GM12878 (cell line): ENCODE results near the gene PHLPP1. TPM values are rescaled to one million over a fixed set of nuclear protein-coding genes. Genes with fewer than 3 reads are reported as not detected.
A peak's percentile ranks its signal among the peaks of the same experiment; 100 is the strongest.

Source experiments
- ATAC-seq: fragments of 200-7000 bp; cut with Tn5 transposase; 3 replicates; pipeline ENCODE4 v1.9.1; 2020; ENCODE audit warnings: mild to moderate bottlenecking, moderate library complexity
- BruUV-seq: library from RNA; stranded (reverse); fragments of 400-500 nt; replicated peaks from 2 replicates; lab custom pipeline; 2021; lab: Mats Ljungman, UMichigan
- CTCF ChIA-PET: fragments of 300-600 bp; sonication (Branson Sonifier 250); formaldehyde crosslinking; extraction: SDS; loops from one replicate; lab custom pipeline; 2021; ENCODE audit warnings: inconsistent platforms; lab: Yijun Ruan, JAX
- POLR2A ChIA-PET: fragments of 350-600 bp; formaldehyde crosslinking; extraction: SDS; loops from one replicate; lab custom pipeline; 2021; ENCODE audit warnings: inconsistent platforms; lab: Charles Lee
- RAD21 ChIA-PET: fragments of 300-600 bp; sonication (Branson Sonifier 250); formaldehyde crosslinking; loops from one replicate; lab custom pipeline; 2023; ENCODE audit warnings: antibody characterized with exemption; ENCODE audit not compliant: unreplicated experiment; lab: Charles Lee
- SMC1A ChIA-PET: fragments of 300-600 bp; sonication (Branson Sonifier 250); formaldehyde crosslinking; loops from one replicate; lab custom pipeline; 2023; ENCODE audit not compliant: unreplicated experiment, uncharacterized antibody; lab: Charles Lee
- DNase-seq: peaks from one replicate; pipeline ENCODE4 v3.0.0-alpha.2; 2011; ENCODE audit warnings: low read depth, low spot score
- FAIRE-seq: peaks from 3 replicates; lab custom pipeline; 2011; peaks lifted over from hg19 to GRCh38; lab: Jason Lieb, UNC
- H2AFZ ChIP-seq: 2 replicates; pipeline ENCODE4 v1.6.0; 2011; ENCODE audit warnings: low read depth, low read length, control low read depth; ENCODE audit not compliant: control insufficient read depth
- H3K27ac ChIP-seq: 2 replicates; pipeline ENCODE4 v1.5.1; 2011; ENCODE audit warnings: control low read depth; ENCODE audit not compliant: control insufficient read depth, insufficient read depth
- H3K27me3 ChIP-seq, 2 experiments: replicated peaks in 1 of 2; 2 replicates each; pipeline versions ENCODE4 v1.6.0 to v1.6.1; 2011; ENCODE audit warnings: low read length in 1 of 2; ENCODE audit not compliant: control insufficient read depth in 2 of 2, insufficient read depth in 2 of 2
- H3K36me3 ChIP-seq, 2 experiments: 2 replicates each; pipeline ENCODE4 v1.5.1; 2011; ENCODE audit warnings: low read length in 1 of 2; ENCODE audit not compliant: control insufficient read depth in 2 of 2, insufficient read depth in 2 of 2
- H3K4me1 ChIP-seq: 2 replicates; pipeline ENCODE4 v1.6.1; 2011; ENCODE audit warnings: mild to moderate bottlenecking, low read length, moderate library complexity, mixed read lengths; ENCODE audit not compliant: control insufficient read depth, insufficient read depth
- H3K4me2 ChIP-seq: 2 replicates; pipeline ENCODE4 v1.6.0; 2011; ENCODE audit warnings: control low read depth; ENCODE audit not compliant: control insufficient read depth, insufficient read depth
- H3K4me3 ChIP-seq: fragments of 200-600 bp; sonication (generic); 2 replicates; pipeline ENCODE4 v1.5.1; 2016
- H3K79me2 ChIP-seq: 2 replicates; pipeline ENCODE4 v1.6.0; 2011; ENCODE audit warnings: low read length; ENCODE audit not compliant: control insufficient read depth, insufficient read depth
- H3K9ac ChIP-seq: 2 replicates; pipeline ENCODE4 v1.8.0; 2011; ENCODE audit warnings: low read length, control low read depth, mixed read lengths; ENCODE audit not compliant: control insufficient read depth, insufficient read depth
- H3K9me3 ChIP-seq: replicated peaks from 3 replicates; pipeline ENCODE4 v1.5.1; 2011; ENCODE audit warnings: mild to moderate bottlenecking, low read length; ENCODE audit not compliant: control insufficient read depth, insufficient read depth
- H4K20me1 ChIP-seq: 2 replicates; pipeline ENCODE4 v1.6.0; 2011; ENCODE audit not compliant: control insufficient read depth, insufficient read depth
- BMI1 ChIP-seq: fragments of 450-650 bp; IDR thresholded peaks from 2 replicates; pipeline ENCODE4 v1.6.1; 2016; ENCODE audit warnings: mild to moderate bottlenecking, moderate library complexity, borderline replicate concordance
- CBX5 ChIP-seq: sonication (generic); IDR thresholded peaks from 2 replicates; pipeline ENCODE4 v1.6.1; 2016; ENCODE audit warnings: low read depth, moderate library complexity, mild to moderate bottlenecking, inconsistent platforms
- HCFC1 ChIP-seq: fragments of 150-350 bp; IDR thresholded peaks from 2 replicates; pipeline ENCODE4 v1.6.1; 2014; ENCODE audit warnings: low read length
- HSF1 ChIP-seq: fragments of 150-350 bp; IDR thresholded peaks from 2 replicates; pipeline ENCODE4 v1.6.1; 2014; ENCODE audit warnings: mild to moderate bottlenecking, low read depth, low read length
- IKZF1 ChIP-seq: fragments of 450-650 bp; conservative IDR thresholded peaks from 2 replicates; pipeline ENCODE4 v1.6.1; 2017; ENCODE audit warnings: antibody characterized with exemption, mild to moderate bottlenecking
- IRF5 ChIP-seq: fragments of 450-650 bp; IDR thresholded peaks from 2 replicates; pipeline ENCODE4 v1.6.1; 2017; ENCODE audit warnings: borderline replicate concordance
- JUNB ChIP-seq: IDR thresholded peaks from 2 replicates; pipeline ENCODE4 v1.6.1; 2016; ENCODE audit warnings: antibody characterized with exemption, mild to moderate bottlenecking
- MTA3 ChIP-seq: IDR thresholded peaks from 2 replicates; pipeline ENCODE4 v1.6.1; 2012; ENCODE audit warnings: low read length, inconsistent platforms, borderline replicate concordance
- SIX5 ChIP-seq: IDR thresholded peaks from 2 replicates; pipeline ENCODE4 v1.6.1; 2011; ENCODE audit warnings: mild to moderate bottlenecking, low read depth, low read length, moderate library complexity; ENCODE audit not compliant: severe bottlenecking
- SMC3 ChIP-seq: IDR thresholded peaks from 2 replicates; pipeline ENCODE4 v1.6.1; 2011; ENCODE audit warnings: low read length, improper control_type of control experiment, borderline replicate concordance
- SP1 ChIP-seq: IDR thresholded peaks from one replicate; pipeline ENCODE4 v1.6.1; 2011; ENCODE audit warnings: low read depth, low read length
- SRF ChIP-seq, 2 experiments: IDR thresholded peaks; 2 replicates each; pipeline ENCODE4 v1.6.1; 2011; ENCODE audit warnings: low read depth in 2 of 2, low read length in 2 of 2, mild to moderate bottlenecking in 1 of 2, moderate library complexity in 1 of 2
- TCF7 ChIP-seq: IDR thresholded peaks from 2 replicates; pipeline ENCODE4 v1.6.1; 2014; ENCODE audit warnings: antibody characterized with exemption, borderline replicate concordance
- ZNF24 ChIP-seq: fragments of 450-650 bp; IDR thresholded peaks from 2 replicates; pipeline ENCODE4 v1.6.1; 2017; ENCODE audit warnings: antibody characterized with exemption, mild to moderate bottlenecking
- WGBS: methylation state at CpG from one replicate; pipeline ENCODE4 v1.1.6; 2016; ENCODE audit warnings: low lambda C conversion rate; ENCODE audit not compliant: insufficient replicate concordance, insufficient coverage; ENCODE audit errors: missing lambda C conversion rate; 5-methylcytosine and 5-hydroxymethylcytosine counted together
- in situ Hi-C: fragments of 300-500 bp; cut with MboI; formaldehyde crosslinking; loops from 9 replicates; pipeline ENCODE4 v1.14.3; 2018; ENCODE audit warnings: mixed read lengths
- intact Hi-C: fragments of 100-400 bp; cut with micrococcal nuclease; formaldehyde crosslinking; loops from one replicate; pipeline ENCODE4 v1.14.2; 2022; ENCODE audit not compliant: unreplicated experiment
- polyA plus RNA-seq, 11 experiments: library from polyadenylated mRNA; depleted of rRNA in 4 of 11; unstranded in 6 of 11; stranded (reverse) in 5 of 11; fragments of >200 nt; fragmentation: Nextera tagmentation in 4 of 11; fragmentation: Illumina TruSeq in 1 of 11; extraction: Ambion mirVana in 4 of 11; extraction: Trizol in 1 of 11; gene quantifications; 1 replicate in 1 of 11; 2 replicates in 10 of 11; pipeline versions ENCODE4 v1.2.1 to v1.2.3, GENCODE V29; 2011 to 2016; ENCODE audit warnings: inconsistent platforms in 2 of 11, missing spikeins in 2 of 11, low read depth in 1 of 11
- total RNA-seq, 4 experiments: library from RNA; depleted of rRNA in 3 of 4; stranded (reverse); fragments of >200 nt in 3 of 4; fragmentation: Illumina TruSeq in 1 of 4; extraction: Trizol in 1 of 4; gene quantifications; 2 replicates each; pipeline versions ENCODE4 v1.2.1 to v1.2.3, GENCODE V29; 2013 to 2021
- TF ChIP-seq, protein P1 (sequence below): IDR thresholded peaks from 2 replicates; pipeline ENCODE4 v1.6.1; 2011; ENCODE audit warnings: low read depth, low read length, improper control_type of control experiment, borderline replicate concordance
- TF ChIP-seq, protein P2 (sequence below): IDR thresholded peaks from 2 replicates; pipeline ENCODE4 v1.6.1; 2012; ENCODE audit warnings: improper control_type of control experiment, low read depth, low read length; ENCODE audit not compliant: insufficient replicate concordance

Gene PHLPP1
- total and polyA plus RNA-seq, 10 of the 15 experiments (the other 5 are each of a cell fraction or from before 2014, with no cell fraction given), result 0.42 to 7.0 (median 1.9) TPM

DNA sequence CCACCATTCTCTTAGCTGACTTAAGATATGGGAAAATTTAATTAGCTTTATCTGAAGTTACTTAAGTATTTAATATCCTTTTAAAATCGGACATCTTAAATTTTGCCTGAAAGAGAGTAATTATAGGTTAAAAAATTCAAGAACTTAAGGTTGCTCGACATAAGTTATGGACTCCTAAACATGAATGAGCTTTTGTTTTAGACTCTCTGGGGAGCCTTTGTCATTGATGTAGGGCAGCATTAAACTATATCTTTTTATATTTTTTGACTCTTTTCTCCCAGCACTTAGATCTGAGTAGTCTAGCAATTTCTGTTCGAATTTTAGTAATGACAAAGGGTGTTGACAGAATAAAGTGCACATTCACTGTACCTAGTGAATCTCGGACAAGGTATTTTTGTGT lies 4.7 kb downstream of the PHLPP1 start:
- peak; percentile 47 for FAIRE-seq
- H3K4me3 ChIP-seq, result peak overlapping the region; percentile 19; the same call in 1 of the 2 replicates
- TF ChIP-seq BMI1, result no peak
- no peak for TF ChIP-seq ZNF24
- no peak for TF ChIP-seq HSF1
- TF ChIP-seq, protein P1, sequence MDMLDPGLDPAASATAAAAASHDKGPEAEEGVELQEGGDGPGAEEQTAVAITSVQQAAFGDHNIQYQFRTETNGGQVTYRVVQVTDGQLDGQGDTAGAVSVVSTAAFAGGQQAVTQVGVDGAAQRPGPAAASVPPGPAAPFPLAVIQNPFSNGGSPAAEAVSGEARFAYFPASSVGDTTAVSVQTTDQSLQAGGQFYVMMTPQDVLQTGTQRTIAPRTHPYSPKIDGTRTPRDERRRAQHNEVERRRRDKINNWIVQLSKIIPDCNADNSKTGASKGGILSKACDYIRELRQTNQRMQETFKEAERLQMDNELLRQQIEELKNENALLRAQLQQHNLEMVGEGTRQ, result no peak
- no peak for TF ChIP-seq CBX5
- TF ChIP-seq TCF7, result no peak
- no peak for TF ChIP-seq HCFC1
- no peak for TF ChIP-seq SP1
- no peak for TF ChIP-seq IKZF1
- no peak for TF ChIP-seq SMC3
- no peak for TF ChIP-seq MTA3
- TF ChIP-seq SRF (IDR thresholded peaks at IDR 0.05; ENCODE audit: low read depth in 2 of 2, low read length in 2 of 2), result no peak
- no peak for TF ChIP-seq JUNB
- TF ChIP-seq, protein P2, sequence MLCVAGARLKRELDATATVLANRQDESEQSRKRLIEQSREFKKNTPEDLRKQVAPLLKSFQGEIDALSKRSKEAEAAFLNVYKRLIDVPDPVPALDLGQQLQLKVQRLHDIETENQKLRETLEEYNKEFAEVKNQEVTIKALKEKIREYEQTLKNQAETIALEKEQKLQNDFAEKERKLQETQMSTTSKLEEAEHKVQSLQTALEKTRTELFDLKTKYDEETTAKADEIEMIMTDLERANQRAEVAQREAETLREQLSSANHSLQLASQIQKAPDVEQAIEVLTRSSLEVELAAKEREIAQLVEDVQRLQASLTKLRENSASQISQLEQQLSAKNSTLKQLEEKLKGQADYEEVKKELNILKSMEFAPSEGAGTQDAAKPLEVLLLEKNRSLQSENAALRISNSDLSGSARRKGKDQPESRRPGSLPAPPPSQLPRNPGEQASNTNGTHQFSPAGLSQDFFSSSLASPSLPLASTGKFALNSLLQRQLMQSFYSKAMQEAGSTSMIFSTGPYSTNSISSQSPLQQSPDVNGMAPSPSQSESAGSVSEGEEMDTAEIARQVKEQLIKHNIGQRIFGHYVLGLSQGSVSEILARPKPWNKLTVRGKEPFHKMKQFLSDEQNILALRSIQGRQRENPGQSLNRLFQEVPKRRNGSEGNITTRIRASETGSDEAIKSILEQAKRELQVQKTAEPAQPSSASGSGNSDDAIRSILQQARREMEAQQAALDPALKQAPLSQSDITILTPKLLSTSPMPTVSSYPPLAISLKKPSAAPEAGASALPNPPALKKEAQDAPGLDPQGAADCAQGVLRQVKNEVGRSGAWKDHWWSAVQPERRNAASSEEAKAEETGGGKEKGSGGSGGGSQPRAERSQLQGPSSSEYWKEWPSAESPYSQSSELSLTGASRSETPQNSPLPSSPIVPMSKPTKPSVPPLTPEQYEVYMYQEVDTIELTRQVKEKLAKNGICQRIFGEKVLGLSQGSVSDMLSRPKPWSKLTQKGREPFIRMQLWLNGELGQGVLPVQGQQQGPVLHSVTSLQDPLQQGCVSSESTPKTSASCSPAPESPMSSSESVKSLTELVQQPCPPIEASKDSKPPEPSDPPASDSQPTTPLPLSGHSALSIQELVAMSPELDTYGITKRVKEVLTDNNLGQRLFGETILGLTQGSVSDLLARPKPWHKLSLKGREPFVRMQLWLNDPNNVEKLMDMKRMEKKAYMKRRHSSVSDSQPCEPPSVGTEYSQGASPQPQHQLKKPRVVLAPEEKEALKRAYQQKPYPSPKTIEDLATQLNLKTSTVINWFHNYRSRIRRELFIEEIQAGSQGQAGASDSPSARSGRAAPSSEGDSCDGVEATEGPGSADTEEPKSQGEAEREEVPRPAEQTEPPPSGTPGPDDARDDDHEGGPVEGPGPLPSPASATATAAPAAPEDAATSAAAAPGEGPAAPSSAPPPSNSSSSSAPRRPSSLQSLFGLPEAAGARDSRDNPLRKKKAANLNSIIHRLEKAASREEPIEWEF, result no peak
- TF ChIP-seq SIX5, result no peak
- TF ChIP-seq IRF5, result no peak

More for the DNA sequence above, 4.7 kb downstream of the PHLPP1 start:
- ChIA-PET POLR2A (interaction anchor here (0.6 kb wide), 1 partner anchor 84 kb away, joined by 3 read pairs; no protein-coding TSS in a partner anchor), SMC1A (interaction anchor here (0.7 to 1.9 kb wide), 14 partner anchors 8 to 294 kb away, joined by 3 to 10 read pairs (median 4); no protein-coding TSS in a partner anchor), RAD21 (interaction anchor here (1.0 to 1.8 kb wide), 4 partner anchors 17 to 238 kb away, joined by 3 to 9 read pairs (median 4); no protein-coding TSS in a partner anchor), CTCF (interaction anchor here (0.7 to 6.6 kb wide), 4 partner anchors 134 to 240 kb away, joined by 3 to 57 read pairs (median 5); no protein-coding TSS in a partner anchor)
- Histone ChIP-seq H2AFZ (no peak overlapping the region), H3K79me2 (peaks cover 35% of the 10 kb centered on the region), H3K9me3 (no peaks in the 10 kb centered on the region), H3K4me2 (peak overlapping the region; percentile 44), H3K9ac (no peak overlapping the region), H3K27me3 (no peaks in the 10 kb centered on the region), H3K4me1 (no peaks in the 10 kb centered on the region), H3K36me3 (no peaks in the 10 kb centered on the region), H3K27ac (no peak overlapping the region), H4K20me1 (no peaks in the 10 kb centered on the region)
- no TSS peak for BruUV-seq
- intact Hi-C loops, result no loop called here
- WGBS, result 37% methylated on average over 4 of the region's 4 CpGs
- ATAC-seq (no peak), DNase-seq (no peak)
- in situ Hi-C loops, result loop anchor here (25.0 kb wide), 1 partner anchor 617 kb away; no protein-coding TSS in a partner anchor
